Activated CD4-positive, alpha-beta T cell treated with anti-CD3 and anti-CD28 coated beads, Interleukin-2, Interleukin-4, amounts not matched to agents 100 ng/mL and 50 ng/mL, durations not matched to agents 16 hours and 8 hours (primary cell): ENCODE measurements around the gene PEBP1.

Experiments used
- DNase-seq: peaks from one replicate; pipeline ENCODE4 v3.0.0-alpha.2; 2020; ENCODE audit warnings: low spot score

PEBP1 gene

GRCh38 chr12:118136559-118137003 lies 657 bp downstream of the PEBP1 start:
- DNase-seq, result peak; percentile 32

DNA sequence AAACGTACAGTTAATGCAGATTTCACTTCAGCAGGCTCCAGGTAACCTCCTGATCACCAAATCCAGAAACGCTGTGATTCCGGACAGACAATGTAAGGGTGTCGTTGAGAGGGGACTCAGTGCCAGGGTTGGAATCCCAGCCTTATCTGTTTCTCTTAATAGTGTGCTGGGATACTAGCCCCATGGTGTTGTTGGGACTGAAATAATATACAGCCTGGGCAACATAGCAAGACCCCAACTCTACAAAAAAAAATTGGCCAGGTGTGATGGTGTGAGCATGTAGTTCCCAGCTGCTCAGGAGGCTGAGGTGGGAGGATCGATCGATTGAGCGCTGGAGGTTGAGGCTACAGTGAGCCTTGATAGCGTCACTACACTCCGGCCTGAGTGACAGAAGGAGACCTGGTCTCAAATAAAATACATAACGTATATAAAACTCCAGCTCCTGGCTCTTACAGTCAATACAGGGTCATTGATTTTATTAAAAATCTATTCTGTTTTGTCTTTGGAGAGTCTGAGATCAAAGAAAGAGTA lies 1.3 kb downstream of the PEBP1 start:
- no peak for DNase-seq

- DNase-seq, result no peak
Measured at GRCh38 chr12:118140825-118141224, 4.9 kb downstream of the PEBP1 start.

DNA sequence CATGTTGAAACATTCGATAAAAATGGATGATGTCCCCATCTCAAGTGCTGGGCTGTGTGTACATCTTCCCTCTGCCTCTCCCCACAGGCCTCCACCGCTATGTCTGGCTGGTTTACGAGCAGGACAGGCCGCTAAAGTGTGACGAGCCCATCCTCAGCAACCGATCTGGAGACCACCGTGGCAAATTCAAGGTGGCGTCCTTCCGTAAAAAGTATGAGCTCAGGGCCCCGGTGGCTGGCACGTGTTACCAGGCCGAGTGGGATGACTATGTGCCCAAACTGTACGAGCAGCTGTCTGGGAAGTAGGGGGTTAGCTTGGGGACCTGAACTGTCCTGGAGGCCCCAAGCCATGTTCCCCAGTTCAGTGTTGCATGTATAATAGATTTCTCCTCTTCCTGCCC lies 8.6 kb downstream of the PEBP1 start:
- DNase-seq, result no peak

GRCh38 chr12:118145113-118145797 lies 9.3 kb downstream of the PEBP1 start:
- DNase-seq, result no peak

GRCh38 chr12:118145798-118146156 lies 9.9 kb downstream of the PEBP1 start:
- DNase-seq, result no peak

- no peak for DNase-seq
Measured at GRCh38 chr12:118148287-118148686, 12.4 kb downstream of the PEBP1 start.

DNA sequence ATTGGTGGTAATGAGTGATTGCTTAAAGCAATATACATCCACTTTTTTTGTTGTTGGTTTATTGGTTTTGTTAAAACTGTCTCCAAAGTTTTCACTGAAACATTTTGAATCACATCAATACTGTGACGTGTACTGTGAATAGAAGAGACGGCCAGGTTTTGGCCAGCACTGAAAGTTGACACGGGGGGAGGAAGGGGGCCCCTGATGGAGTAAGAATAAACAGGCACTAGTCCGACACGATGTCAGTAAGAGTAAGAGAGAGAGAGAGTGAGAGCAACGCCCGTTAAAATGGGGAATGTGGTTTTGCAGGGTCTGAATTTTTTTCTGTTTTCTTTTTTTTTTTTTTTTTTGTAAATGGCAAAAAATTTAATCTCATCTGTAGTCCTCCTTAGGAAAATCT lies 14.7 kb downstream of the PEBP1 start:
- DNase-seq, result no peak

DNA sequence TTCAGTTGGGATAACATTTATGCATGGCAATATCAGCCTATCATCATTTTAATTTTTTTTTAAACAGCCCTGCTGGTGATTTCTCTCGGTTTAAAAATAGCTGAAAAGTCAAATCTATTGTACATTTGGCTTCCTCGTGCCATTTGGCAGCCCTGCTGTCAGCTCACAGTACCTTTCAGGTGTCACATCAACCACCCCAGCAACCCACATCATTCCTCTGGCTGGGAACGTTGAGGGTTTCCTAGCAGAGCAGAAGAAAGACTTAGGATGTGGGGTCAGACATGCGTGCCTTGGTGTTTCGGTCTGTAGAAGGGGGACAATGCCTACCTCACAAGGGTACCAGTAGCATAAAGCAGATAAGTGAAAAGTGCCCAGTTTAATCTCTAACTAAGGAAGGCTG lies 15.8 kb downstream of the PEBP1 start:
- DNase-seq, result no peak

- no peak for DNase-seq
Measured at GRCh38 chr12:118160536-118160935, 24.6 kb downstream of the PEBP1 start.

DNA sequence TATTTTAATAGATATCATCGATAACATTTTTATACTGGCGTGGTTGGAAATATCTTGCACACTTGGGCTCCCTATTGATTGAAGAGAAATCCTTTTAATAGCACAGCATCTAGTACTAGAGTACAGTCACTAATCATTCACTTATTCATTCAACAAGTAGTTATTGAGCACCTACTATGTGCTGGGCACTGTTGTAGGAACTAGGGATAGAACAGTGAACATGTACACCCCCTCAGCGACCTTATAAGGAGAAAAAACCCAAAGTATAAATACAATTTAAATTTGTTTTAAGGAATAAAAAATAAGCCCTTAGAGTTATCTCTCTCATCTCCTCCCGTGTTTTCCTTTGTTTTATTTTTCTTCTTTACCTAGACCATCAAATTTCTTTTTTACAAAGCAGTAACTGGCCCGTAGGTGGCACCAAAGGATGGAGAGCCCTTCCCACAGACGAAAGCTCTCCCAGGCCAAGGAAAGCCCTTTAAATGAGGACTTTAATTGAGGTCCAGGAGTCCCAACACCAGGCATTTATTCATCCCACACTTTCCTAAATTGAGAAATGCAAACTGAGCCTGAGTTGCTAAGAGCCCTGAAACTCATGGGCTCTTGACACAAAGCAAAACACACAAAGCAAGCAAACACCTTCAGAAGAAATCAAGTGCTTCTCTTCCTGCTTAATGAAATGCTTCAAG lies 29.0 kb downstream of the PEBP1 start:
- DNase-seq, result peak; percentile 25

DNA sequence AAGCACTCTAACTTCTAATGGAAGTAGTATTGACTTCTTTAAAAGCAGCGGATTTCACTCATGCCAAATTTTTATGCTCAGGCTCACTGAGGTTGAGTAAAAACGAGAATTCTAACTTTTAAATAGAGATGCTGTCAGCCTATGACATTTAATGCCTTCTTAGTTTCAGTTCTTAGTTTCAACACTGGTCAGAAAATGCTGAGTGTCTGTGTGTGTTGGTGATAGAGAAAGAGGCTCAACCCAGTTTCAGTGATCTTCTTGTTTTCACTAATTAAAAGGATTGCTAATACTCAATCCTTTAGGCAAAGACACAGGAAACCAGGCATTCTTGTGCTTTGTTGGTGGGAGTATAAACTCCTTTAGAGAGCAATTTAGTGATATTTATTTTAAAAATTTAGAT lies 31.0 kb downstream of the PEBP1 start:
- DNase-seq, result peak; percentile 79

GRCh38 chr12:118175823-118176447 lies 40.0 kb downstream of the PEBP1 start:
- DNase-seq, result no peak

GRCh38 chr12:118183155-118183554 lies 47.2 kb downstream of the PEBP1 start:
- no peak for DNase-seq

DNA sequence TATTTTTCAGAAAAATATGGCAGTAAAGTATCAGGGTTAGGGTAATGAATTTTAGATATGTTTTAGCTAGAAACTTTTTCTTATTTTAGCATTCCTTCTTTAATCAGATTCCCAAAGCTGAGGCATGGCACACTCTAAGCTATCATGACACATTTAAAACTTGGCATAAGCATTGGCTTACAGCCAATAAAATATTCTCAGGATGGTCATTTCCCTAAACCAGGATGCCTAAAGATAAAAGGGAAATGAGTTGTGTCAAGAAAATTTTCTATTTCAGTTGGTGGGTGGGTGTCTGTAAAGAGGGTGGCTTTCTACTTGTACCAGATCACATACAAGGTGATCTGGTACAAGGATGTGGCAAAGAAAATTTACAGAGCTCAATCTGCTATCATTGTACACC lies 47.8 kb downstream of the PEBP1 start:
- DNase-seq, result no peak

DNA sequence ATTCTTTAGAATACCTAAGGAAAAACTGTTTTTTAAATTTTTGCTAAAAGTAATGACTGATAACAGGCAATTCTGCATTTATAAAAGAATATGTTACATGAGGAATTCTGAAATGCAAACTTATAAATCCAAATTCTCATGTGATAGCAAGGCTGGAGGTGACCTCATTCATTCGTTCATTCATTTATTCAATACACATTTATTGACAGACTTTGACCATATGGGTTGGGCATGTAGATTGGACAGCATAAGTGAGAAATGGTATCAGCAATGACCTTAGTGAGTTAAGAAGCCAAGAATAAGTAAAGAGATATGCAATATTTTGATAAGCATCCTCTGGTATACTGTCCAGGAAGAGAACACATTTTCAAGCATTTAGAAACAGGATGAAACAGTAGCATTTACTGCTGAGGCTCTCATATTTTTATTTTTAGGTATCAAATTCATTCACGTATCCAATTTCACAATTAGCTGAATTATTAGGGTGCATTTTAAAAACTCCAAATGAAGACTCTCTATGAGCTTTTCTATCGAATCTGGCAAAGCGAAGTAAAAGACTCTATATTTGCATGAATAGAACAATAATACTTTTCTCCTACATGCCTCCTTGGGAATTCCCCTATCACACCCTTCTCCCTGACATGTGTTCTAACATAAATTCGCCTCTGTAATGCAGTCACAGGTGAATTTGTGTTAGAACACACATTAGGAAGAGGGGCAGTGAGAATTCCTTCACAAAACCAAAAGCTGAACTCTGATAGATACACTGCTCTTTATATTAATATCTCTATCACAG lies 49.9 kb downstream of the PEBP1 start:
- no peak for DNase-seq

- DNase-seq, result no peak
Measured at GRCh38 chr12:118187751-118188435, 52.0 kb downstream of the PEBP1 start.

- no peak for DNase-seq
Measured at GRCh38 chr12:118188690-118189371, 52.9 kb downstream of the PEBP1 start.

GRCh38 chr12:118189741-118190191 lies 53.8 kb downstream of the PEBP1 start:
- DNase-seq, result no peak

- DNase-seq, result no peak
Measured at GRCh38 chr12:118190266-118190665, 54.3 kb downstream of the PEBP1 start.

DNA sequence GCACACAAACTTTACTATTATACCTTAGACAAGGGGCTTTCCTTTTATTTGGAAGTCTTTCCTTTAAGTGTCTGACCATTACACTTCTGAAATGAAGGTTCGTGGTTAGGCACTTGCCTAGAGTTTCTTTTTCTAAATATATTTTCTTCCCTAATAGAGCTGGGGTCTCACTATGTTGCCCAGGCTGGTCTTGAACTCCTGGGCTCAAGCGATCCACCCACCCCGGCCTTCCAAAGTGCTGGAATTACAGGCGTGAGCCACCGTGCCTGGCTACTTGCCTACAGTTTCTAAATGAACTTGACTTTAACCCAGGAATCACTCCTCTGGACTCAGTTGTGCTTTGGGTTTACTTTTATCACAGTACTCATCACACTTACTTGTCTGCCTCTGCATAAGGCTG lies 57.6 kb downstream of the PEBP1 start:
- no peak for DNase-seq
